ENCODE measurements around the gene MALAT1.

Gene MALAT1

GRCh38 chr11:65554842-65555430 lies 56.1 kb downstream of the MALAT1 start:
- peaks cover 2 to 7% of the 10 kb centered on the region in 2 donors for H3K36me3 Mint-ChIP-seq
- H3K9me3 Mint-ChIP-seq: no peaks in the 10 kb centered on the region
- peaks cover 44 to 70% of the 10 kb centered on the region in 2 donors for H3K4me1 Mint-ChIP-seq
- ATAC-seq (replicated peaks): no peak
- H3K27me3 Mint-ChIP-seq: no peaks in the 10 kb centered on the region
- H3K4me3 Mint-ChIP-seq: no peak overlapping the region
- DNase-seq: no peak
- no peak overlapping the region for H3K27ac Mint-ChIP-seq

GRCh38 chr11:65555693-65556231 lies 56.9 kb downstream of the MALAT1 start:
- H3K4me3 Mint-ChIP-seq: no peak overlapping the region
- no peaks in the 10 kb centered on the region for H3K9me3 Mint-ChIP-seq
- H3K4me1 Mint-ChIP-seq: peaks cover 51 to 77% of the 10 kb centered on the region in 2 donors
- ATAC-seq (replicated peaks): no peak
- no peak overlapping the region for H3K27ac Mint-ChIP-seq
- H3K27me3 Mint-ChIP-seq: peaks cover 0 to 4% of the 10 kb centered on the region in 2 donors
- peaks cover 2 to 7% of the 10 kb centered on the region in 2 donors for H3K36me3 Mint-ChIP-seq
- DNase-seq: no peak
